ENCODE results near the gene ISLR. TPM values are rescaled to one million over a fixed set of nuclear protein-coding genes. Genes with fewer than 3 reads are reported as not detected.

The ISLR gene
- total and polyA plus RNA-seq, 7 experiments from 2014 or later, result not detected

GRCh38 chr15:74170875-74171578 is 2.5 kb upstream of the ISLR start:
- DNase-seq (no peak), ATAC-seq (no peak)
- Mint-ChIP-seq H3K27me3 (peaks cover 0 to 11% (median 0%) of the 10 kb centered on the region in 5 donors), H3K9me3 (no peaks in the 10 kb centered on the region), H3K4me3 (no peak overlapping the region), H3K36me3 (no peaks in the 10 kb centered on the region), H3K4me1 (peaks cover 0 to 6% (median 0%) of the 10 kb centered on the region in 7 donors), H3K27ac (no peak overlapping the region)
- Histone ChIP-seq H3K4me1 (ENCODE audit: control insufficient read depth in 2 of 2, insufficient read depth in 2 of 2, low read length in 2 of 2) (no peaks in the 10 kb centered on the region), H3K9me3 (ENCODE audit: control insufficient read depth in 2 of 3, low read length in 3 of 3) (no peaks in the 10 kb centered on the region), H3K27ac (ENCODE audit: low read depth, low read length) (no peak overlapping the region), H3K27me3 (ENCODE audit: control insufficient read depth in 2 of 2, insufficient read depth in 2 of 2, low read length in 2 of 2) (no peaks in the 10 kb centered on the region), H3K36me3 (ENCODE audit: control insufficient read depth in 2 of 3, insufficient read depth in 3 of 3, low read length in 3 of 3) (no peaks in the 10 kb centered on the region), H3K4me3 (ENCODE audit: low read length) (no peak overlapping the region)
- intact Hi-C loops (cut with micrococcal nuclease), result no loop called here
- CTCF ChIA-PET, result no interaction called here
- POLR2A ChIA-PET, result no interaction called here

DNA sequence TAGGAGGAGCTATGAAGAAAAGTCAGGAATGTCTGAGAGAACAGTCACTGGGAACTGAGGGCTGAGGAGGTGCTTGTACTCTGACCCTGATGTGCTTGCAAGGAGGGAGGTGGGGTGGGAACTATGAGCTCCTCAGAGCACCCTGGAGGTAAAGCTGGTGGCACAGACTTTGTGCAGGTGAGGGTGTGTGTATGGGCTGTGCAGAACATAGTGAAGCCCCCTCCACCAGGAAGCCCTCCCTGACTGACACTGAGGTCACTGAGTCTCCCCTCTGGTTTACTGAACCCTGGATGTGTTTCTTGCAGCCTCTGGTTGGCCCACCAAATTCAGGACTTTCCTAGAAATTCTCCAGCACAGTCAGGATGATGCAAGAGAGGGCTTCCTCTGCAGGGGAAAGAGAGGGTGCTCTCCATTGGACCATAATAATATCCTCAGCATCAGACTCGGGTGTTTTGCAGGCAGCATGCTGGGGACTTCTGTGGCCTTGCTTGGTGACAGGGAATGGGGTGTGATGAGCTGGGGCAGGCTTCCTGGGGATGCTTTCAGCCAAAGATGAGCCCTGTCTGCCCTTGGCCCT is 1.5 kb upstream of the ISLR start:
- peaks cover 0 to 6% (median 0%) of the 10 kb centered on the region in 7 donors for H3K4me1 Mint-ChIP-seq
- ATAC-seq, result no peak
- Histone ChIP-seq H3K4me1 (ENCODE audit: control insufficient read depth in 2 of 2, insufficient read depth in 2 of 2, low read length in 2 of 2) (no peaks in the 10 kb centered on the region), H3K27me3 (ENCODE audit: control insufficient read depth in 2 of 2, insufficient read depth in 2 of 2, low read length in 2 of 2) (no peaks in the 10 kb centered on the region), H3K36me3 (ENCODE audit: control insufficient read depth in 2 of 3, insufficient read depth in 3 of 3, low read length in 3 of 3) (no peaks in the 10 kb centered on the region), H3K4me3 (ENCODE audit: low read length) (no peak overlapping the region), H3K27ac (ENCODE audit: low read depth, low read length) (no peak overlapping the region), H3K9me3 (ENCODE audit: control insufficient read depth in 2 of 3, low read length in 3 of 3) (no peaks in the 10 kb centered on the region)
- H3K27me3 Mint-ChIP-seq, result peaks cover 0 to 11% (median 0%) of the 10 kb centered on the region in 5 donors
- H3K36me3 Mint-ChIP-seq, result no peaks in the 10 kb centered on the region
- POLR2A ChIA-PET, result no interaction called here
- no peak overlapping the region for H3K4me3 Mint-ChIP-seq
- no peak for DNase-seq
- H3K27ac Mint-ChIP-seq, result no peak overlapping the region
- intact Hi-C loops (cut with micrococcal nuclease), result no loop called here
- CTCF ChIA-PET, result no interaction called here
- H3K9me3 Mint-ChIP-seq, result no peaks in the 10 kb centered on the region

- Mint-ChIP-seq H3K36me3 (no peaks in the 10 kb centered on the region), H3K4me3 (no peak overlapping the region), H3K27me3 (peaks cover 0 to 11% (median 0%) of the 10 kb centered on the region in 5 donors), H3K9me3 (no peaks in the 10 kb centered on the region), H3K27ac (no peak overlapping the region), H3K4me1 (peaks cover 0 to 5% (median 0%) of the 10 kb centered on the region in 7 donors)
- intact Hi-C loops (cut with micrococcal nuclease), result no loop called here
- Histone ChIP-seq H3K4me1 (ENCODE audit: control insufficient read depth in 2 of 2, insufficient read depth in 2 of 2, low read length in 2 of 2) (no peaks in the 10 kb centered on the region), H3K4me3 (ENCODE audit: low read length) (no peak overlapping the region), H3K36me3 (ENCODE audit: control insufficient read depth in 2 of 3, insufficient read depth in 3 of 3, low read length in 3 of 3) (no peaks in the 10 kb centered on the region), H3K27me3 (ENCODE audit: control insufficient read depth in 2 of 2, insufficient read depth in 2 of 2, low read length in 2 of 2) (no peaks in the 10 kb centered on the region), H3K9me3 (ENCODE audit: control insufficient read depth in 2 of 3, low read length in 3 of 3) (no peaks in the 10 kb centered on the region), H3K27ac (ENCODE audit: low read depth, low read length) (no peak overlapping the region)
- no peak for DNase-seq
- POLR2A ChIA-PET, result no interaction called here
- no peak for ATAC-seq
- CTCF ChIA-PET, result no interaction called here
These were observed 670 bp upstream of the ISLR start for GRCh38 chr15:74172701-74173379.

DNA sequence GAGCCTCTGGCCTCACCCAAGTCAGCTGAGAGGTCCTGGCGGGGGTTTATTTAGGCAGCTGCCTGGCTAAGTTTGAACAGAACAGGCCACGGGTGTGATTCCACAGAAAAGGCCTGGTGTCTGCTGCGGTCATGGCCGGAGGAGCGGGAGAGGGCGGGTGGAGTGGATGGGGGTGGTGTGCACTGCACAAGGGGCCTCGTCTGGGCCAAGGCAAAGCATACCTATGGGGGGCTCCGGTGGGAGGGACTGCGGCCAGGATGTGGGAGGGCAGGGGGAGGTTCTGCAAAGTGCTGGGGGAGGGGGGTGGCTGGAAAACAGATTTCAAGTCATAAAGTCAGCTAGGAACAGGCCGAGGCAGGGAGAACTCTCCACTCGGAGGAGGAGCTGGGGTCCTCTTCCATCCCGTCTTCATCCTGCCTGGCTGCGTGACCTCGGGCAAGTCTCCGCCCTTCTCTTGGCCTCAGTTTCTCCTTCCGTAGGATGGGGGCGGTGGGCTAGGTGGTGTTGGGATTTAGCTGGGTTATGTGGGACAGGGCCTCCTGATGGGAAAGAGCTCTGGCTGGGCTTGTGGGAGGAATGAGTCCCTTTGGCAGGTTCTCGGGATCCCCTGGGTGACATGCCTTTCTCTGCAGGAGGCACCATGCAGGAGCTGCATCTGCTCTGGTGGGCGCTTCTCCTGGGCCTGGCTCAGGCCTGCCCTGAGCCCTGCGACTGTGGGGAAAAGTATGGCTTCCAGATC is 878 bp downstream of the ISLR start:
- Histone ChIP-seq H3K27ac (ENCODE audit: low read depth, low read length) (no peak overlapping the region), H3K36me3 (ENCODE audit: control insufficient read depth in 2 of 3, insufficient read depth in 3 of 3, low read length in 3 of 3) (no peaks in the 10 kb centered on the region), H3K9me3 (ENCODE audit: control insufficient read depth in 2 of 3, low read length in 3 of 3) (no peaks in the 10 kb centered on the region), H3K4me3 (ENCODE audit: low read length) (no peak overlapping the region), H3K27me3 (ENCODE audit: control insufficient read depth in 2 of 2, insufficient read depth in 2 of 2, low read length in 2 of 2) (no peaks in the 10 kb centered on the region), H3K4me1 (ENCODE audit: control insufficient read depth in 2 of 2, insufficient read depth in 2 of 2, low read length in 2 of 2) (no peaks in the 10 kb centered on the region)
- no peak for DNase-seq
- no peak overlapping the region for H3K27ac Mint-ChIP-seq
- H3K36me3 Mint-ChIP-seq, result no peaks in the 10 kb centered on the region
- H3K9me3 Mint-ChIP-seq, result no peaks in the 10 kb centered on the region
- POLR2A ChIA-PET, result no interaction called here
- intact Hi-C loops (cut with micrococcal nuclease), result no loop called here
- peaks cover 0 to 4% (median 0%) of the 10 kb centered on the region in 5 donors for H3K27me3 Mint-ChIP-seq
- H3K4me3 Mint-ChIP-seq, result no peak overlapping the region
- CTCF ChIA-PET, result no interaction called here
- ATAC-seq, result no peak
- peaks cover 0 to 3% (median 0%) of the 10 kb centered on the region in 7 donors for H3K4me1 Mint-ChIP-seq

DNA sequence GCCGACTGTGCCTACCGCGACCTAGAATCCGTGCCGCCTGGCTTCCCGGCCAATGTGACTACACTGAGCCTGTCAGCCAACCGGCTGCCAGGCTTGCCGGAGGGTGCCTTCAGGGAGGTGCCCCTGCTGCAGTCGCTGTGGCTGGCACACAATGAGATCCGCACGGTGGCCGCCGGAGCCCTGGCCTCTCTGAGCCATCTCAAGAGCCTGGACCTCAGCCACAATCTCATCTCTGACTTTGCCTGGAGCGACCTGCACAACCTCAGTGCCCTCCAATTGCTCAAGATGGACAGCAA is 1.4 kb downstream of the ISLR start:
- Histone ChIP-seq H3K4me3 (ENCODE audit: low read length) (no peak overlapping the region), H3K27ac (ENCODE audit: low read depth, low read length) (no peak overlapping the region), H3K36me3 (ENCODE audit: control insufficient read depth in 2 of 3, insufficient read depth in 3 of 3, low read length in 3 of 3) (no peaks in the 10 kb centered on the region), H3K27me3 (ENCODE audit: control insufficient read depth in 2 of 2, insufficient read depth in 2 of 2, low read length in 2 of 2) (no peaks in the 10 kb centered on the region), H3K4me1 (ENCODE audit: control insufficient read depth in 2 of 2, insufficient read depth in 2 of 2, low read length in 2 of 2) (no peaks in the 10 kb centered on the region), H3K9me3 (ENCODE audit: control insufficient read depth in 2 of 3, low read length in 3 of 3) (no peaks in the 10 kb centered on the region)
- Mint-ChIP-seq H3K36me3 (no peaks in the 10 kb centered on the region), H3K4me1 (peaks cover 0 to 3% (median 0%) of the 10 kb centered on the region in 7 donors), H3K27ac (no peak overlapping the region), H3K9me3 (no peaks in the 10 kb centered on the region), H3K4me3 (no peak overlapping the region), H3K27me3 (peaks cover 0 to 4% (median 0%) of the 10 kb centered on the region in 5 donors)
- DNase-seq (no peak), ATAC-seq (no peak)
- intact Hi-C loops (cut with micrococcal nuclease), result no loop called here
- CTCF ChIA-PET, result no interaction called here
- POLR2A ChIA-PET, result no interaction called here

DNA sequence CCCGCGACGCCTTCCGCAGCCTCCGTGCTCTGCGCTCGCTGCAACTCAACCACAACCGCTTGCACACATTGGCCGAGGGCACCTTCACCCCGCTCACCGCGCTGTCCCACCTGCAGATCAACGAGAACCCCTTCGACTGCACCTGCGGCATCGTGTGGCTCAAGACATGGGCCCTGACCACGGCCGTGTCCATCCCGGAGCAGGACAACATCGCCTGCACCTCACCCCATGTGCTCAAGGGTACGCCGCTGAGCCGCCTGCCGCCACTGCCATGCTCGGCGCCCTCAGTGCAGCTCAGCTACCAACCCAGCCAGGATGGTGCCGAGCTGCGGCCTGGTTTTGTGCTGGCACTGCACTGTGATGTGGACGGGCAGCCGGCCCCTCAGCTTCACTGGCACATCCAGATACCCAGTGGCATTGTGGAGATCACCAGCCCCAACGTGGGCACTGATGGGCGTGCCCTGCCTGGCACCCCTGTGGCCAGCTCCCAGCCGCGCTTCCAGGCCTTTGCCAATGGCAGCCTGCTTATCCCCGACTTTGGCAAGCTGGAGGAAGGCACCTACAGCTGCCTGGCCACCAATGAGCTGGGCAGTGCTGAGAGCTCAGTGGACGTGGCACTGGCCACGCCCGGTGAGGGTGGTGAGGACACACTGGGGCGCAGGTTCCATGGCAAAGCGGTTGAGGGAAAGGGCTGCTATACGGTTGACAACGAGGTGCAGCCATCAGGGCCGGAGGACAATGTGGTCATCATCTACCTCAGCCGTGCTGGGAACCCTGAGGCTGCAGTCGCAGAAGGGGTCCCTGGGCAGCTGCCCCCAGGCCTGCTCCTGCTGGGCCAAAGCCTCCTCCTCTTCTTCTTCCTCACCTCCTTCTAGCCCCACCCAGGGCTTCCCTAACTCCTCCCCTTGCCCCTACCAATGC is 2.0 kb downstream of the ISLR start:
- Histone ChIP-seq H3K27me3 (ENCODE audit: control insufficient read depth in 2 of 2, insufficient read depth in 2 of 2, low read length in 2 of 2) (no peaks in the 10 kb centered on the region), H3K4me1 (ENCODE audit: control insufficient read depth in 2 of 2, insufficient read depth in 2 of 2, low read length in 2 of 2) (no peaks in the 10 kb centered on the region), H3K9me3 (ENCODE audit: control insufficient read depth in 2 of 3, low read length in 3 of 3) (no peaks in the 10 kb centered on the region), H3K27ac (ENCODE audit: low read depth, low read length) (no peak overlapping the region), H3K4me3 (ENCODE audit: low read length) (no peak overlapping the region), H3K36me3 (ENCODE audit: control insufficient read depth in 2 of 3, insufficient read depth in 3 of 3, low read length in 3 of 3) (no peaks in the 10 kb centered on the region)
- ATAC-seq (no peak), DNase-seq (no peak)
- Mint-ChIP-seq H3K27ac (peak overlapping the region in 1 of 9 donors; percentile 71), H3K27me3 (peaks cover 0 to 5% (median 0%) of the 10 kb centered on the region in 5 donors), H3K4me3 (no peak overlapping the region), H3K9me3 (no peaks in the 10 kb centered on the region), H3K4me1 (peaks cover 0 to 2% (median 0%) of the 10 kb centered on the region in 7 donors), H3K36me3 (no peaks in the 10 kb centered on the region)
- ChIA-PET CTCF (no interaction called here), POLR2A (no interaction called here)
- intact Hi-C loops (cut with micrococcal nuclease), result no loop called here
